ENCODE measurements around the gene CXCR2. TPM values are rescaled to one million over a fixed set of nuclear protein-coding genes. Genes with fewer than 3 reads are reported as not detected.

Gene CXCR2
- total RNA-seq, 1 experiment from 2014 or later = not detected

GRCh38 chr2:218179782-218180181, 54.0 kb downstream of the CXCR2 start:
- no peaks in the 10 kb centered on the region for H3K9me2 ChIP-seq (replicated peaks; ENCODE audit: insufficient read depth, low read length)
- no peaks in the 10 kb centered on the region for H4K20me1 ChIP-seq (ENCODE audit: insufficient read depth, low read depth, low read length)
- H3K4me3 ChIP-seq (ENCODE audit: low read length) = no peak overlapping the region
- DNase-seq = no peak
- no peaks in the 10 kb centered on the region for H3K9me3 ChIP-seq (ENCODE audit: low read length)
- H3K79me2 ChIP-seq (ENCODE audit: low read length) = no peaks in the 10 kb centered on the region
- no peak overlapping the region for H3K4me2 ChIP-seq (ENCODE audit: low read depth, low read length, poor library complexity, severe bottlenecking)
- H3K9ac ChIP-seq (ENCODE audit: low read length) = no peak overlapping the region
- H3K4me1 ChIP-seq (ENCODE audit: low read length) = no peaks in the 10 kb centered on the region
- H3K27ac ChIP-seq (ENCODE audit: low read length) = no peak overlapping the region
- H3K36me3 ChIP-seq (ENCODE audit: insufficient read depth, low read length) = no peaks in the 10 kb centered on the region
- no peak overlapping the region for H2AFZ ChIP-seq (ENCODE audit: low read length)
- H3K27me3 ChIP-seq (ENCODE audit: low read length) = no peaks in the 10 kb centered on the region

- H3K9me3 ChIP-seq (ENCODE audit: low read length) = no peaks in the 10 kb centered on the region
- H2AFZ ChIP-seq (ENCODE audit: low read length) = no peak overlapping the region
- H3K4me3 ChIP-seq (ENCODE audit: low read length) = no peak overlapping the region
- no peaks in the 10 kb centered on the region for H3K27me3 ChIP-seq (ENCODE audit: low read length)
- no peaks in the 10 kb centered on the region for H3K79me2 ChIP-seq (ENCODE audit: low read length)
- no peak for DNase-seq
- no peaks in the 10 kb centered on the region for H4K20me1 ChIP-seq (ENCODE audit: insufficient read depth, low read depth, low read length)
- H3K9ac ChIP-seq (ENCODE audit: low read length) = no peak overlapping the region
- H3K4me2 ChIP-seq (ENCODE audit: low read depth, low read length, poor library complexity, severe bottlenecking) = no peak overlapping the region
- H3K4me1 ChIP-seq (ENCODE audit: low read length) = no peaks in the 10 kb centered on the region
- no peak overlapping the region for H3K27ac ChIP-seq (ENCODE audit: low read length)
- no peaks in the 10 kb centered on the region for H3K36me3 ChIP-seq (ENCODE audit: insufficient read depth, low read length)
- H3K9me2 ChIP-seq (replicated peaks; ENCODE audit: insufficient read depth, low read length) = no peaks in the 10 kb centered on the region
Measured at GRCh38 chr2:218180467-218181114, 54.8 kb downstream of the CXCR2 start.

- Histone ChIP-seq H3K4me3 (ENCODE audit: low read length) (no peak overlapping the region), H3K79me2 (ENCODE audit: low read length) (no peaks in the 10 kb centered on the region), H3K27ac (ENCODE audit: low read length) (no peak overlapping the region), H2AFZ (ENCODE audit: low read length) (no peak overlapping the region), H3K9me3 (ENCODE audit: low read length) (no peaks in the 10 kb centered on the region), H4K20me1 (ENCODE audit: insufficient read depth, low read depth, low read length) (no peaks in the 10 kb centered on the region), H3K27me3 (ENCODE audit: low read length) (no peaks in the 10 kb centered on the region), H3K9ac (ENCODE audit: low read length) (no peak overlapping the region), H3K4me2 (ENCODE audit: low read depth, low read length, poor library complexity, severe bottlenecking) (no peak overlapping the region), H3K9me2 (replicated peaks; ENCODE audit: insufficient read depth, low read length) (no peaks in the 10 kb centered on the region), H3K36me3 (ENCODE audit: insufficient read depth, low read length) (no peaks in the 10 kb centered on the region), H3K4me1 (ENCODE audit: low read length) (peaks cover 5% of the 10 kb centered on the region)
- no peak for DNase-seq
Measured at GRCh38 chr2:218184331-218184730, 58.5 kb downstream of the CXCR2 start.

DNA sequence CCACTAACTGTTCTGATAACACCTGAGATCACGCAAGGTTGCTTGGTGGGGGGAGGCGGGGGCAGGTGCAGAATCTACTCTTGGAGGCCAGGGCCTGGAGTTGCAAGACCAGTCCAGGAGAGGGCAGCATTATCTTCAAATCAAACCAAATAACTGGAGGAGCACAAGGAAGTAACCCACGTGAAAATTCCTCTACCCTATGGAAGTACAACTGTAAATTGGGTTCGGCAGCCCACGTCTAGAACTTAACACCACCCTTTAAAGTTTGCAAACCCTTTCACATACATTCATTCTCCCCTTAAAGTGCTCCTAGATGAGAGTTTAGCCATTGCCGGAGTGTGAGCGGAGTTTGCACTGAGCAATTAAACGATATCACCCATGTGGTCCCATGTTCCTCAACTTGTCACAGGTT, 60.5 kb downstream of the CXCR2 start:
- Histone ChIP-seq H3K79me2 (ENCODE audit: low read length) (no peaks in the 10 kb centered on the region), H3K9me2 (replicated peaks; ENCODE audit: insufficient read depth, low read length) (no peaks in the 10 kb centered on the region), H4K20me1 (ENCODE audit: insufficient read depth, low read depth, low read length) (no peaks in the 10 kb centered on the region), H3K4me1 (ENCODE audit: low read length) (peaks cover 5% of the 10 kb centered on the region), H2AFZ (ENCODE audit: low read length) (peak overlapping the region; percentile 60), H3K9me3 (ENCODE audit: low read length) (no peaks in the 10 kb centered on the region), H3K4me2 (ENCODE audit: low read depth, low read length, poor library complexity, severe bottlenecking) (peak overlapping the region; percentile 55), H3K36me3 (ENCODE audit: insufficient read depth, low read length) (no peaks in the 10 kb centered on the region), H3K9ac (ENCODE audit: low read length) (0 out of 2 replicates have a peak overlapping the region, but pooled peaks have one; percentile 19), H3K4me3 (ENCODE audit: low read length) (no peak overlapping the region; the same call in 1 of the 2 replicates), H3K27me3 (ENCODE audit: low read length) (no peaks in the 10 kb centered on the region), H3K27ac (ENCODE audit: low read length) (no peak overlapping the region)
- peak; percentile 88 for DNase-seq

Other genes starting within 250 kb of the CXCR2 start
- 1.7 TPM in 1 of 2 replicates, not detected in the other for gene TNS1, start 123.0 kb upstream of the CXCR2 start, total RNA-seq (2014; rRNA removed; shearing (Covaris generic); ENCODE audit: low replicate concordance)
- 0.11 TPM in 1 of 2 replicates, not detected in the other for gene RUFY4, start 56.8 kb upstream of the CXCR2 start, total RNA-seq (2014; rRNA removed; shearing (Covaris generic); ENCODE audit: low replicate concordance)
- not detected in 2 replicates for gene CXCR1, start 40.9 kb downstream of the CXCR2 start, total RNA-seq (2014; rRNA removed; shearing (Covaris generic); ENCODE audit: low replicate concordance)
- 474 and 568 TPM in 2 replicates for gene ARPC2, start 91.2 kb downstream of the CXCR2 start, total RNA-seq (2014; rRNA removed; shearing (Covaris generic); ENCODE audit: low replicate concordance)
- 0.29 and 0.82 TPM in 2 replicates for gene GPBAR1, start 135.0 kb downstream of the CXCR2 start, total RNA-seq (2014; rRNA removed; shearing (Covaris generic); ENCODE audit: low replicate concordance)
- gene AAMP, start 144.1 kb downstream of the CXCR2 start, total RNA-seq (2014; rRNA removed; shearing (Covaris generic); ENCODE audit: low replicate concordance) = 77.6 and 204 TPM in 2 replicates
- 26.5 and 60.1 TPM in 2 replicates for gene PNKD, start 144.5 kb downstream of the CXCR2 start, total RNA-seq (2014; rRNA removed; shearing (Covaris generic); ENCODE audit: low replicate concordance)
- 17.0 and 23.3 TPM in 2 replicates for gene TMBIM1, start 166.5 kb downstream of the CXCR2 start, total RNA-seq (2014; rRNA removed; shearing (Covaris generic); ENCODE audit: low replicate concordance)
- not detected in 2 replicates for gene CATIP, start 230.8 kb downstream of the CXCR2 start, total RNA-seq (2014; rRNA removed; shearing (Covaris generic); ENCODE audit: low replicate concordance)

Measured in Karpas-422 (cell line).